Measurements from ENCODE around the gene FEV. TPM values are rescaled to one million over a fixed set of nuclear protein-coding genes. Genes with fewer than 3 reads are reported as not detected.

Gene FEV
- polyA plus RNA-seq, 3 donors = not detected

DNA sequence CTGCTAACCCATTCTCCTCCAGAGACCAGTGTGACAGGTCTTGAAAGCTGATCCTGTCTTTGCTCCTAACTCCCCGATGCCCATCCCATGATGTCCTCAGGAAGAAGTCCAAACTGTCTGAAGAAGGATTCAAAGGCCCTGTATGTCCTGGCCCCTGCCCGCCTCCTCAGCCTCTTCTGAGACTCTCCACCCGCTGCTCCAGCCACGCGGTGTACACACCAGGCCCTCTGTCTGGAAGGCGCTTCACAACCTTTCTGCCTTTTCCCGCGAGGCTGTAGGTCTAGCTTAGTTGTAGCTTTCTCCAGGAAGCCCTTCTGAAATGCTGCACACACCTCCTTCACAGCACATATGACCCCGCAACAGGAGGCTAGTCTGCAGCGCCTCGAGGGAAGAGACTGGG lies 31.7 kb upstream of the FEV start:
- no peak overlapping the region for H3K4me3 Mint-ChIP-seq
- H3K27me3 Mint-ChIP-seq (ENCODE audit: low read depth in 3 of 3) = peaks cover 10 to 27% (median 21%) of the 10 kb centered on the region in 3 donors

GRCh38 chr2:219010873-219011272 lies 25.9 kb upstream of the FEV start:
- Histone ChIP-seq H3K4me3 (replicated peaks in 1 of 3; ENCODE audit: low read depth in 2 of 3, low read length in 3 of 3) (no peak overlapping the region), H3K9ac (ENCODE audit: insufficient read depth, low read length, poor library complexity, severe bottlenecking) (no peak overlapping the region), H3K4me1 (ENCODE audit: control insufficient read depth in 1 of 2, insufficient read depth in 2 of 2, low read length in 2 of 2) (no peaks in the 10 kb centered on the region), H3K36me3 (replicated peaks in 1 of 2; ENCODE audit: control insufficient read depth in 1 of 2, insufficient read depth in 2 of 2, low read length in 2 of 2) (no peaks in the 10 kb centered on the region), H3K27ac (ENCODE audit: low read depth in 1 of 2, low read length in 2 of 2) (no peak overlapping the region), H4K20me1 (ENCODE audit: insufficient read depth, low read length) (no peaks in the 10 kb centered on the region), H3K27me3 (ENCODE audit: control insufficient read depth in 2 of 2, insufficient read depth in 2 of 2, low read length in 2 of 2) (peaks cover 0 to 12% of the 10 kb centered on the region in 2 donors), H3K9me3 (replicated peaks in 1 of 2; ENCODE audit: control insufficient read depth in 1 of 2, insufficient read depth in 1 of 2, low read length in 2 of 2) (no peaks in the 10 kb centered on the region), H3K79me2 (ENCODE audit: insufficient read depth, low read length) (no peaks in the 10 kb centered on the region), H3K4me2 (replicated peaks; ENCODE audit: extremely low read depth, low read length, poor library complexity, severe bottlenecking) (no peak overlapping the region), H2AFZ (ENCODE audit: insufficient read depth, low read depth, low read length, poor library complexity, severe bottlenecking) (no peak overlapping the region)
- H3K27ac Mint-ChIP-seq = no peak overlapping the region
- DNase-seq = no peak
- 90% methylated on average over 2 of the region's 5 CpGs for WGBS (ENCODE audit: insufficient coverage)
- peaks cover 0 to 4% (median 1%) of the 10 kb centered on the region in 7 donors for H3K9me3 Mint-ChIP-seq
- H3K27me3 Mint-ChIP-seq (ENCODE audit: low read depth in 3 of 3) = peaks cover 24 to 55% (median 30%) of the 10 kb centered on the region in 3 donors
- no peak overlapping the region for H3K4me3 Mint-ChIP-seq
- no peaks in the 10 kb centered on the region for H3K4me1 Mint-ChIP-seq
- intact Hi-C loops (cut with micrococcal nuclease) = no loop called here
- TF ChIP-seq, protein P1, sequence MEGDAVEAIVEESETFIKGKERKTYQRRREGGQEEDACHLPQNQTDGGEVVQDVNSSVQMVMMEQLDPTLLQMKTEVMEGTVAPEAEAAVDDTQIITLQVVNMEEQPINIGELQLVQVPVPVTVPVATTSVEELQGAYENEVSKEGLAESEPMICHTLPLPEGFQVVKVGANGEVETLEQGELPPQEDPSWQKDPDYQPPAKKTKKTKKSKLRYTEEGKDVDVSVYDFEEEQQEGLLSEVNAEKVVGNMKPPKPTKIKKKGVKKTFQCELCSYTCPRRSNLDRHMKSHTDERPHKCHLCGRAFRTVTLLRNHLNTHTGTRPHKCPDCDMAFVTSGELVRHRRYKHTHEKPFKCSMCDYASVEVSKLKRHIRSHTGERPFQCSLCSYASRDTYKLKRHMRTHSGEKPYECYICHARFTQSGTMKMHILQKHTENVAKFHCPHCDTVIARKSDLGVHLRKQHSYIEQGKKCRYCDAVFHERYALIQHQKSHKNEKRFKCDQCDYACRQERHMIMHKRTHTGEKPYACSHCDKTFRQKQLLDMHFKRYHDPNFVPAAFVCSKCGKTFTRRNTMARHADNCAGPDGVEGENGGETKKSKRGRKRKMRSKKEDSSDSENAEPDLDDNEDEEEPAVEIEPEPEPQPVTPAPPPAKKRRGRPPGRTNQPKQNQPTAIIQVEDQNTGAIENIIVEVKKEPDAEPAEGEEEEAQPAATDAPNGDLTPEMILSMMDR (IDR thresholded peaks at IDR 0.05) = no peak
- no peaks in the 10 kb centered on the region for H3K36me3 Mint-ChIP-seq

More for the DNA sequence above, 31.7 kb upstream of the FEV start:
- H3K9ac ChIP-seq (ENCODE audit: insufficient read depth, low read length, poor library complexity, severe bottlenecking) = no peak overlapping the region
- H3K4me2 ChIP-seq (replicated peaks; ENCODE audit: extremely low read depth, low read length, poor library complexity, severe bottlenecking) = no peak overlapping the region
- Mint-ChIP-seq H3K4me1 (peaks cover 11% of the 10 kb centered on the region), H3K36me3 (no peaks in the 10 kb centered on the region), H3K9me3 (no peaks in the 10 kb centered on the region), H3K27ac (no peak overlapping the region)
- H2AFZ ChIP-seq (ENCODE audit: insufficient read depth, low read depth, low read length, poor library complexity, severe bottlenecking) = no peak overlapping the region
- DNase-seq = no peak
- no peak overlapping the region for H3K4me3 ChIP-seq (replicated peaks in 1 of 3; ENCODE audit: low read depth in 2 of 3, low read length in 3 of 3)
- peaks cover 11 to 17% of the 10 kb centered on the region in 2 donors for H3K4me1 ChIP-seq (ENCODE audit: control insufficient read depth in 1 of 2, insufficient read depth in 2 of 2, low read length in 2 of 2)
- intact Hi-C loops (cut with micrococcal nuclease) = no loop called here
- H3K79me2 ChIP-seq (ENCODE audit: insufficient read depth, low read length) = no peaks in the 10 kb centered on the region
- H3K36me3 ChIP-seq (replicated peaks in 1 of 2; ENCODE audit: control insufficient read depth in 1 of 2, insufficient read depth in 2 of 2, low read length in 2 of 2) = no peaks in the 10 kb centered on the region
- no peak overlapping the region for H3K27ac ChIP-seq (ENCODE audit: low read depth in 1 of 2, low read length in 2 of 2)
- no peaks in the 10 kb centered on the region for H4K20me1 ChIP-seq (ENCODE audit: insufficient read depth, low read length)
- WGBS (ENCODE audit: insufficient coverage) = 95% methylated on average over 5 of the region's 11 CpGs
- H3K27me3 ChIP-seq (ENCODE audit: control insufficient read depth in 2 of 2, insufficient read depth in 2 of 2, low read length in 2 of 2) = no peaks in the 10 kb centered on the region
- TF ChIP-seq, protein P1 (IDR thresholded peaks at IDR 0.05) = no peak
- no peaks in the 10 kb centered on the region for H3K9me3 ChIP-seq (replicated peaks in 1 of 2; ENCODE audit: control insufficient read depth in 1 of 2, insufficient read depth in 1 of 2, low read length in 2 of 2)
